ENCODE measurements around the gene VSIG10L.

Gene VSIG10L

GRCh38 chr19:51289635-51290034, 52.3 kb downstream of the VSIG10L start:
- Histone ChIP-seq H3K4ac (ENCODE audit: low read depth in 1 of 2, low read length in 2 of 2) (no peak overlapping the region), H3K4me3 (ENCODE audit: insufficient read depth in 1 of 2, low read depth in 1 of 2, low read length in 2 of 2) (no peak overlapping the region), H4K91ac (ENCODE audit: low read length) (no peak overlapping the region), H3K27me3 (ENCODE audit: control insufficient read depth in 1 of 2, insufficient read depth in 1 of 2, low read length in 2 of 2) (peaks cover 0 to 23% of the 10 kb centered on the region in 2 experiments), H3K18ac (ENCODE audit: low read depth in 1 of 2, low read length in 2 of 2) (no peak overlapping the region), H2BK15ac (ENCODE audit: low read depth, poor library complexity, severe bottlenecking) (no peak overlapping the region), H3K27ac (ENCODE audit: low read length, poor library complexity, severe bottlenecking) (no peak overlapping the region), H2AK5ac (ENCODE audit: low read length, severe bottlenecking) (no peak overlapping the region), H4K8ac (ENCODE audit: low read length) (no peak overlapping the region), H2AFZ (ENCODE audit: low read depth, low read length) (no peak overlapping the region), H2BK12ac (ENCODE audit: low read length in 2 of 2) (no peak overlapping the region), H2BK120ac (ENCODE audit: low read depth, low read length) (no peak overlapping the region), H3K79me1 (replicated peaks; ENCODE audit: low read length, poor library complexity, severe bottlenecking) (no peaks in the 10 kb centered on the region), H3K9me3 (ENCODE audit: control insufficient read depth, low read length) (no peaks in the 10 kb centered on the region), H3K23ac (ENCODE audit: low read length in 2 of 2) (no peak overlapping the region), H3K36me3 (ENCODE audit: control insufficient read depth in 1 of 2, insufficient read depth in 2 of 2, low read depth in 1 of 2, low read length in 2 of 2) (no peaks in the 10 kb centered on the region), H3K9ac (ENCODE audit: low read length) (no peak overlapping the region), H3K4me1 (ENCODE audit: control insufficient read depth, insufficient read depth, low read depth, low read length) (no peaks in the 10 kb centered on the region), H3K14ac (ENCODE audit: low read length in 2 of 2) (no peak overlapping the region), H2BK5ac (ENCODE audit: low read depth, low read length, poor library complexity, severe bottlenecking) (no peak overlapping the region), H3K4me2 (ENCODE audit: low read length, poor library complexity, severe bottlenecking) (no peak overlapping the region)
- DNase-seq, result no peak
- 78% methylated on average over 1 of the region's 1 CpG for WGBS

DNA sequence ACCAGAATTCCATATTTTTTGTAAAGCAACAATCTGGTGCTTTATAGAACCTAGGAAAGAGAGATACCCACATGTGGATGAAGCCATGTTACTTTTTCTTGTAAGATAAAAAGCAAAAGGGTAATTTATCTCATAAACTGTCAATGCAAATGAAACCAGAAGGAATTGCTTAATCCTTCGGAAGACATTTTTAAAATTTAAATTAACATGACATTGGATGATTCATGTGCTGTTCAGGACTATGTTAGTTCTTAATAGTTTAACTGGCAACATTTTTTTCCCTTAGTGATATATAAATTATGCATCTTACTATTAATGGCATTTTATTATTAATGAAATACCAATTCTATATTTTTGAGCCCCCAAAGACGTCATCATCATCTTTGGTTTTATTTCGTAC, 56.3 kb downstream of the VSIG10L start:
- no peak overlapping the region for H3K9ac ChIP-seq (ENCODE audit: low read length)
- H3K4me1 ChIP-seq (ENCODE audit: control insufficient read depth, insufficient read depth, low read depth, low read length), result no peaks in the 10 kb centered on the region
- H3K9me3 ChIP-seq (ENCODE audit: control insufficient read depth, low read length), result peaks cover 15% of the 10 kb centered on the region
- no peak overlapping the region for H3K4me3 ChIP-seq (ENCODE audit: insufficient read depth in 1 of 2, low read depth in 1 of 2, low read length in 2 of 2)
- H3K36me3 ChIP-seq (ENCODE audit: control insufficient read depth in 1 of 2, insufficient read depth in 2 of 2, low read depth in 1 of 2, low read length in 2 of 2), result no peaks in the 10 kb centered on the region
- H3K27ac ChIP-seq (ENCODE audit: low read length, poor library complexity, severe bottlenecking), result no peak overlapping the region
- no peak for DNase-seq
- H2BK12ac ChIP-seq (ENCODE audit: low read length in 2 of 2), result no peak overlapping the region
- H3K4ac ChIP-seq (ENCODE audit: low read depth in 1 of 2, low read length in 2 of 2), result no peak overlapping the region
- no peak overlapping the region for H4K91ac ChIP-seq (ENCODE audit: low read length)
- H3K14ac ChIP-seq (ENCODE audit: low read length in 2 of 2), result no peak overlapping the region
- H4K8ac ChIP-seq (ENCODE audit: low read length), result no peak overlapping the region
- H2BK5ac ChIP-seq (ENCODE audit: low read depth, low read length, poor library complexity, severe bottlenecking), result no peak overlapping the region
- no peak overlapping the region for H2AFZ ChIP-seq (ENCODE audit: low read depth, low read length)
- WGBS, result 58% methylated on average over 2 of the region's 3 CpGs
- H3K79me1 ChIP-seq (replicated peaks; ENCODE audit: low read length, poor library complexity, severe bottlenecking), result no peaks in the 10 kb centered on the region
- H3K27me3 ChIP-seq (ENCODE audit: control insufficient read depth in 1 of 2, insufficient read depth in 1 of 2, low read length in 2 of 2), result peaks cover 0 to 12% of the 10 kb centered on the region in 2 experiments
- no peak overlapping the region for H2BK120ac ChIP-seq (ENCODE audit: low read depth, low read length)
- H3K4me2 ChIP-seq (ENCODE audit: low read length, poor library complexity, severe bottlenecking), result no peak overlapping the region
- H3K18ac ChIP-seq (ENCODE audit: low read depth in 1 of 2, low read length in 2 of 2), result no peak overlapping the region
- no peak overlapping the region for H2AK5ac ChIP-seq (ENCODE audit: low read length, severe bottlenecking)
- H3K23ac ChIP-seq (ENCODE audit: low read length in 2 of 2), result no peak overlapping the region
- H2BK15ac ChIP-seq (ENCODE audit: low read depth, poor library complexity, severe bottlenecking), result no peak overlapping the region

DNA sequence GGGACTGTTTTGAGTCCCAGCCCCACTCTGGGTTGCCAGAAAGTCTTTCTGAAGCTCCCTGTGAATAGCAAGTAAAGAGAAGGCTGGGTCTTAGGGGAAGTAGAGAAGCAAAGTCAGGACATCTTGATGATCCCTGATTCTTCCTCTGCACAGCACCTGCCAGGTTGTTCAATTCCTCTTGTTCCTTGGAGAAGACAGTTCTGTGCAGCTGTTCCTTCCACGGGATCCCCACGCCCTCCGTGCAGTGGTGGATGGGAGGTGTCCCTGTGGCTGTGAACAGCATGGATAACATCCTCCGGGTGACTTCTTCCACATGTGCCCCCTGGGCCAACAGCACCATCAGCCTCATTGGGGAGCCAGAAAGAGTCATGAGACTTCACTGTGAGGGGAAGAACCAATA, 59.6 kb downstream of the VSIG10L start:
- Histone ChIP-seq H2BK5ac (ENCODE audit: low read depth, low read length, poor library complexity, severe bottlenecking) (no peak overlapping the region), H3K4me3 (ENCODE audit: insufficient read depth in 1 of 2, low read depth in 1 of 2, low read length in 2 of 2) (no peak overlapping the region), H2AFZ (ENCODE audit: low read depth, low read length) (no peak overlapping the region), H2BK12ac (ENCODE audit: low read length in 2 of 2) (no peak overlapping the region), H4K8ac (ENCODE audit: low read length) (no peak overlapping the region), H3K4me2 (ENCODE audit: low read length, poor library complexity, severe bottlenecking) (no peak overlapping the region), H3K4ac (ENCODE audit: low read depth in 1 of 2, low read length in 2 of 2) (no peak overlapping the region), H3K9me3 (ENCODE audit: control insufficient read depth, low read length) (peaks cover 15% of the 10 kb centered on the region), H3K27ac (ENCODE audit: low read length, poor library complexity, severe bottlenecking) (no peak overlapping the region), H2AK5ac (ENCODE audit: low read length, severe bottlenecking) (no peak overlapping the region), H3K27me3 (ENCODE audit: control insufficient read depth in 1 of 2, insufficient read depth in 1 of 2, low read length in 2 of 2) (peaks cover 0 to 8% of the 10 kb centered on the region in 2 experiments), H2BK15ac (ENCODE audit: low read depth, poor library complexity, severe bottlenecking) (no peak overlapping the region), H3K9ac (ENCODE audit: low read length) (no peak overlapping the region), H4K91ac (ENCODE audit: low read length) (no peak overlapping the region), H3K79me1 (replicated peaks; ENCODE audit: low read length, poor library complexity, severe bottlenecking) (no peaks in the 10 kb centered on the region), H3K23ac (ENCODE audit: low read length in 2 of 2) (no peak overlapping the region), H3K18ac (ENCODE audit: low read depth in 1 of 2, low read length in 2 of 2) (no peak overlapping the region), H3K4me1 (ENCODE audit: control insufficient read depth, insufficient read depth, low read depth, low read length) (no peaks in the 10 kb centered on the region), H3K36me3 (ENCODE audit: control insufficient read depth in 1 of 2, insufficient read depth in 2 of 2, low read depth in 1 of 2, low read length in 2 of 2) (no peaks in the 10 kb centered on the region), H3K14ac (ENCODE audit: low read length in 2 of 2) (no peak overlapping the region), H2BK120ac (ENCODE audit: low read depth, low read length) (no peak overlapping the region)
- no peak for DNase-seq
- WGBS, result 83% methylated on average over 4 of the region's 4 CpGs
